Suprapubic skin (tissue), 4 donors: ENCODE results near the gene MRRF. TPM values are rescaled to one million over a fixed set of nuclear protein-coding genes. Genes with fewer than 3 reads are reported as not detected.
"Not testable (repeated sequence)": the region's sequence is repeated elsewhere in the genome, so short reads cannot be mapped to it uniquely, and the experiment has no call there.

ENCODE experiments used
- DNase-seq, 2 donors: peaks; one replicate each; pipeline ENCODE4 v3.0.0-alpha.2; 2019; ENCODE audit warnings: low spot score in 2 of 2
- H3K27ac ChIP-seq: fragments of 200-600 bp; sonication (generic); one replicate; pipeline ENCODE4 v1.5.1; 2019
- H3K27me3 ChIP-seq: fragments of 200-600 bp; sonication (generic); one replicate; pipeline ENCODE4 v1.5.1; 2019
- H3K36me3 ChIP-seq: fragments of 200-600 bp; sonication (generic); one replicate; pipeline ENCODE4 v1.5.1; 2019
- H3K4me1 ChIP-seq: fragments of 200-600 bp; sonication (generic); one replicate; pipeline ENCODE4 v1.5.1; 2019
- H3K4me3 ChIP-seq: fragments of 200-600 bp; sonication (generic); one replicate; pipeline ENCODE4 v1.5.1; 2019; ENCODE audit warnings: mild to moderate bottlenecking
- H3K9me3 ChIP-seq: fragments of 200-600 bp; sonication (generic); one replicate; pipeline ENCODE4 v1.5.1; 2019
- CTCF ChIP-seq, 2 donors: fragments of 200-600 bp in 1 of 2; fragments of 450-650 bp in 1 of 2; sonication (generic) in 1 of 2; IDR thresholded peaks; one replicate each; pipeline ENCODE4 v1.5.1; 2016 to 2019; ENCODE audit warnings: antibody characterized with exemption in 2 of 2, mild to moderate bottlenecking in 1 of 2, moderate library complexity in 1 of 2
- EP300 ChIP-seq: sonication (generic); formaldehyde crosslinking; IDR thresholded peaks from one replicate; pipeline ENCODE4 v1.6.1; 2017; ENCODE audit warnings: antibody characterized with exemption
- POLR2A ChIP-seq, 2 donors: fragments of 450-650 bp; IDR thresholded peaks; one replicate each; pipeline ENCODE4 v1.6.1; 2017; ENCODE audit warnings: antibody characterized with exemption in 2 of 2, mild to moderate bottlenecking in 2 of 2, moderate library complexity in 2 of 2
- POLR2AphosphoS5 ChIP-seq, 3 donors: sonication (generic); formaldehyde crosslinking; IDR thresholded peaks; one replicate each; pipeline ENCODE4 v1.6.1; 2017; ENCODE audit warnings: antibody characterized with exemption in 3 of 3
- WGBS: methylation state at CpG from one replicate; pipeline ENCODE4 v1.1.5; 2018; 5-methylcytosine and 5-hydroxymethylcytosine counted together
- total RNA-seq, 4 donors: library from RNA; depleted of rRNA; stranded (reverse); fragments of >200 nt; gene quantifications; one replicate each; pipeline ENCODE4 v1.1.0, GENCODE V29; 2016

Gene MRRF
- total RNA-seq, 4 donors from 2014 or later = 41.3 to 75.2 (median 44.2) TPM

- Histone ChIP-seq H3K36me3 (no peaks in the 10 kb centered on the region), H3K4me3 (no peak overlapping the region), H3K27ac (no peak overlapping the region), H3K4me1 (peaks cover 11% of the 10 kb centered on the region), H3K27me3 (no peaks in the 10 kb centered on the region), H3K9me3 (no peaks in the 10 kb centered on the region)
- TF ChIP-seq POLR2A (IDR thresholded peaks at IDR 0.05) (no peak), POLR2AphosphoS5 (IDR thresholded peaks at IDR 0.05) (no peak), EP300 (no peak), CTCF (IDR thresholded peaks at IDR 0.05) (no peak)
- DNase-seq = no peak
- WGBS = 73% methylated on average over 5 of the region's 8 CpGs
Measured at GRCh38 chr9:122360891-122361290, 96.2 kb downstream of the MRRF start.

GRCh38 chr9:122363131-122363530 lies 98.4 kb downstream of the MRRF start:
- H3K27me3 ChIP-seq, H3K4me3 ChIP-seq, H3K27ac ChIP-seq, H3K36me3 ChIP-seq, DNase-seq, H3K9me3 ChIP-seq: not testable (repeated sequence)
- peaks cover 21% of the 10 kb centered on the region for H3K4me1 ChIP-seq
- 94% methylated on average over 12 of the region's 12 CpGs for WGBS

GRCh38 chr9:122364117-122364782 lies 99.6 kb downstream of the MRRF start:
- TF ChIP-seq EP300 = no peak
- TF ChIP-seq POLR2AphosphoS5 (IDR thresholded peaks at IDR 0.05) = no peak
- TF ChIP-seq CTCF (IDR thresholded peaks at IDR 0.05) = no peak
- TF ChIP-seq POLR2A (IDR thresholded peaks at IDR 0.05) = no peak
- Histone ChIP-seq H3K9me3 (no peaks in the 10 kb centered on the region), H3K36me3 (no peaks in the 10 kb centered on the region), H3K27ac (no peak overlapping the region), H3K4me3 (no peak overlapping the region), H3K27me3 (no peaks in the 10 kb centered on the region), H3K4me1 (peaks cover 31% of the 10 kb centered on the region)
- WGBS = 84% methylated on average over 10 of the region's 10 CpGs
- DNase-seq = no peak

DNA sequence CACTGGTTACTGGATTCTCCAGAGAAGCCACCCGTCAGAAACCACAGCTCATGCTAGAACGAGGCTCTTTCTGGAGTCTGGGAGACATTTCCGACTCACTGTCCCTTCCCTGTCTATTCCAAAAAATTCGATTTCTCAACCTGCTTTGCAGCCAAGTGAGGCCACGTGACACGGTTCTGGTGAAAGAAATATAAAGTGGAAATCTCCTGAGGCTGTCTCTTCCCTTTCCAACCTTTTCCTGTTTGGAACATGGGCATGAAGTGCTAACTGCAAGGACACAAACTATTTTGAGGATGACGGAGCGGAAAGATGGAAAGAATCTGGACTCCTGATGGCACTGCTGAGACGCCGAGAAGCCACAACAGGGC lies 100.1 kb downstream of the MRRF start:
- no peak for DNase-seq
- 49% methylated on average over 10 of the region's 10 CpGs for WGBS

DNA sequence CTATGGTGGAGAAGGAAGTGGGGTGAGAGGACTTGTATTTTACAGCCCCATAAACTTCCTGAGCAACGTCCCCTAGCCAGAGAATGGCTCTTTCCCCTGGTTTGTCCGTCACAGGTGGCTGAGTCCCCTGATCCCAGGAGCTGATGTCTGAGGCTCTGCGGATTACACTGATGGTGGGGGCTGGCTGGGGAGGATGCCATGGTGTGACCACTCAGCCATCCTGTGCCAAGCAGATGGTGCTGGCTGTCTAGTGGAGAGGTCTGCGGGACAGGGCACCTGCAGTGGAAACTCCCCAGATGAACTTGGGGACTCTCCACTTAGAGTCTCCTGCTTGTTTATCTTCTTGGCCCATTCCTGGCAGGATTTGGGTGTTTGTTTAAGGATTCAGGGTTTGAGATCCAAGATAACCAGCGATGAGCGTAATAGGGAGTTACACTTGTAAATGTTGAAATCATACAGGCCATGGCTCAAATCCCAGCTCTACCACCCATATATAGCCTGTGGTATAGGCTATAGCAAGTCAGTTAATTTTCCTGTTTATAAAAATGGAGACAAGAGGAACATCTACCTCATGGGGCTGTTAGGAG lies 101.5 kb downstream of the MRRF start:
- H3K4me1 ChIP-seq = peaks cover 46% of the 10 kb centered on the region
- no peak overlapping the region for H3K27ac ChIP-seq

More for the DNA sequence above, 100.1 kb downstream of the MRRF start:
- TF ChIP-seq EP300 (no peak), CTCF (IDR thresholded peaks at IDR 0.05) (no peak), POLR2AphosphoS5 (IDR thresholded peaks at IDR 0.05) (no peak), POLR2A (IDR thresholded peaks at IDR 0.05) (no peak)
- H3K27me3 ChIP-seq = no peaks in the 10 kb centered on the region
- no peak overlapping the region for H3K27ac ChIP-seq
- H3K9me3 ChIP-seq = no peaks in the 10 kb centered on the region
- H3K4me3 ChIP-seq = no peak overlapping the region
- H3K36me3 ChIP-seq = no peaks in the 10 kb centered on the region
- peaks cover 35% of the 10 kb centered on the region for H3K4me1 ChIP-seq

More for the DNA sequence above, 101.5 kb downstream of the MRRF start:
- WGBS = 69% methylated on average over 5 of the region's 6 CpGs
- TF ChIP-seq POLR2AphosphoS5 (IDR thresholded peaks at IDR 0.05) = no peak
- TF ChIP-seq POLR2A (IDR thresholded peaks at IDR 0.05) = no peak
- no peak for TF ChIP-seq CTCF (IDR thresholded peaks at IDR 0.05)
- TF ChIP-seq EP300 = no peak
- Histone ChIP-seq H3K9me3 (no peaks in the 10 kb centered on the region), H3K4me3 (no peak overlapping the region), H3K36me3 (no peaks in the 10 kb centered on the region), H3K27me3 (no peaks in the 10 kb centered on the region)
- DNase-seq = no peak
